ENCODE measurements around the gene CLEC17A. TPM values are rescaled to one million over a fixed set of nuclear protein-coding genes. Genes with fewer than 3 reads are reported as not detected.

The CLEC17A gene
- total and polyA plus RNA-seq, 2 donors (not counting 1 experiment from before 2014, with no cell fraction given): 121 to 163 TPM

DNA sequence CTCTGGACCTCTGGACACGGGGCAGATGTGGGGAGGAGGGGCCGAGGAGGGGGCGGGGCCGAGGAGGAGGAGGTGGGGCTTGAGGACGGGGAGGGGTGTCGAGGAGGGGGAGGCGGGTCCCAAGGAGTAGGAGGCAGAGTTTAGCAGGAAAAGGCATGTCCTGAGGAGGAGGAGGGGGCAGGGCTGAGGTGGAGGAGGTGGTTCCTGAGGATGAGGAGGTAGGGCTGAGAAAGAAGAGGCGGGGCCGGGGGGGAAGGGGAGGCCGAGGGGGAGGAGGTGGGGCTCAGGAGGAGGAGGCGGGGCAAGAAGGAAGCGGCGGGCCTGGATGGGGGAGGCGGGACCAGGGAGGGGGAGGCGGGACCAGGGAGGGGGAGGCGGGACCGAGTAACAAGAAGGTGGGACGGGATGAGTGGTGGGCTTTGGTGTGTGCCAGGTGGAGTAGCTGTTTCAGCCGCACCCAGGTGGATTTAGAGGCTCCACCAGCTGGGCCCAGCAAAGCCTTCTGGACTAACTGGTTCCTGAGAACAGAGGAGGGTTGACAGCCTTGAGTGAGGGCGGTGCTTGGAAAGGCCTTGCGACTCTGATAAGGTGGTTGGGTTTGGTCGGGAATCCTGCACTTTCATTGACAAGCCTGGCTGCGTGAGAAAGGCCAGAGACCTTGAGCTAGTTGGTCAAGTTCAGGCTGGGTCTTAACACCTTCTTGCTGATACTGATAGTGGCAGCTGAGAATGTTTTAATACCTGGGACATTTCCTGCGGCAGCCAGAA, 45.8 kb upstream of the CLEC17A start:
- Histone ChIP-seq H3K4me2 (replicated peaks; ENCODE audit: low read depth, low read length, poor library complexity, severe bottlenecking) (no peak overlapping the region), H3K4me1 (ENCODE audit: control insufficient read depth in 2 of 2, insufficient read depth in 2 of 2, low read length in 2 of 2) (peaks cover 0 to 1% of the 10 kb centered on the region in 2 donors), H3K36me3 (replicated peaks in 1 of 2; ENCODE audit: control extremely low read depth in 1 of 2, control insufficient read depth in 1 of 2, extremely low read depth in 1 of 2, insufficient read depth in 2 of 2, low read length in 1 of 2) (peaks cover 1 to 5% of the 10 kb centered on the region in 2 experiments), H3K79me2 (ENCODE audit: control insufficient read depth, insufficient read depth, low read length) (peaks cover 85% of the 10 kb centered on the region), H3K9me3 (ENCODE audit: control extremely low read depth in 1 of 3, control insufficient read depth in 2 of 3, insufficient read depth in 1 of 3, low read length in 2 of 3) (no peaks in the 10 kb centered on the region), H3K9ac (ENCODE audit: low read length) (no peak overlapping the region), H4K20me1 (ENCODE audit: control insufficient read depth, insufficient read depth, low read length, poor library complexity, severe bottlenecking) (peaks cover 30% of the 10 kb centered on the region), H3K4me3 (ENCODE audit: control extremely low read depth in 1 of 5, extremely low read depth in 1 of 5, insufficient read depth in 1 of 5, low read depth in 2 of 5, low read length in 4 of 5) (no peak overlapping the region), H3K27me3 (replicated peaks in 1 of 4; ENCODE audit: control extremely low read depth in 1 of 4, control insufficient read depth in 3 of 4, insufficient read depth in 4 of 4, low read length in 3 of 4) (no peaks in the 10 kb centered on the region), H3K27ac (ENCODE audit: low read length in 2 of 2) (no peak overlapping the region), H2AFZ (ENCODE audit: insufficient read depth, low read depth, low read length, poor library complexity, severe bottlenecking) (no peak overlapping the region)
- DNase-seq (no peak), ATAC-seq (ENCODE audit: low read depth) (peak; percentile 21)
- ChIA-PET CTCF (interaction anchor here (0.7 to 1.0 kb wide), 2 partner anchors 14 to 27 kb away, joined by 3 read pairs; no protein-coding TSS in a partner anchor), POLR2A (no interaction called here)
- Mint-ChIP-seq H3K4me1 (peaks cover 26% of the 10 kb centered on the region), H3K27me3 (no peaks in the 10 kb centered on the region), H3K9me3 (ENCODE audit: insufficient read depth) (no peaks in the 10 kb centered on the region), H3K27ac (no peak overlapping the region), H3K4me3 (no peak overlapping the region)
- no peak for TF ChIP-seq CTCF (IDR thresholded peaks at IDR 0.05)
- no peak for TF ChIP-seq EZH2 (IDR thresholded peaks at IDR 0.05; ENCODE audit: borderline replicate concordance, insufficient read depth, low read depth, low read length, poor library complexity, severe bottlenecking)
- intact Hi-C loops (cut with micrococcal nuclease): no loop called here
- WGBS (ENCODE audit: insufficient coverage): 50% methylated on average over 11 of the region's 24 CpGs

- Histone ChIP-seq H3K4me2 (replicated peaks; ENCODE audit: low read depth, low read length, poor library complexity, severe bottlenecking) (no peak overlapping the region), H3K27ac (ENCODE audit: low read length in 2 of 2) (no peak overlapping the region), H4K20me1 (ENCODE audit: control insufficient read depth, insufficient read depth, low read length, poor library complexity, severe bottlenecking) (peaks cover 46% of the 10 kb centered on the region), H3K9me3 (ENCODE audit: control extremely low read depth in 1 of 3, control insufficient read depth in 2 of 3, insufficient read depth in 1 of 3, low read length in 2 of 3) (no peaks in the 10 kb centered on the region), H3K79me2 (ENCODE audit: control insufficient read depth, insufficient read depth, low read length) (peaks cover 82% of the 10 kb centered on the region), H3K4me3 (ENCODE audit: control extremely low read depth in 1 of 5, extremely low read depth in 1 of 5, insufficient read depth in 1 of 5, low read depth in 2 of 5, low read length in 4 of 5) (no peak overlapping the region), H2AFZ (ENCODE audit: insufficient read depth, low read depth, low read length, poor library complexity, severe bottlenecking) (no peak overlapping the region), H3K4me1 (ENCODE audit: control insufficient read depth in 2 of 2, insufficient read depth in 2 of 2, low read length in 2 of 2) (peaks cover 0 to 5% of the 10 kb centered on the region in 2 donors), H3K9ac (ENCODE audit: low read length) (no peak overlapping the region), H3K27me3 (replicated peaks in 1 of 4; ENCODE audit: control extremely low read depth in 1 of 4, control insufficient read depth in 3 of 4, insufficient read depth in 4 of 4, low read length in 3 of 4) (no peaks in the 10 kb centered on the region), H3K36me3 (replicated peaks in 1 of 2; ENCODE audit: control extremely low read depth in 1 of 2, control insufficient read depth in 1 of 2, extremely low read depth in 1 of 2, insufficient read depth in 2 of 2, low read length in 1 of 2) (peaks cover 0 to 6% of the 10 kb centered on the region in 2 experiments)
- TF ChIP-seq CTCF (IDR thresholded peaks at IDR 0.05): no peak
- TF ChIP-seq EZH2 (IDR thresholded peaks at IDR 0.05; ENCODE audit: borderline replicate concordance, insufficient read depth, low read depth, low read length, poor library complexity, severe bottlenecking): no peak
- ChIA-PET CTCF (no interaction called here), POLR2A (no interaction called here)
- ATAC-seq (ENCODE audit: low read depth) (no peak), DNase-seq (no peak)
- H3K4me3 Mint-ChIP-seq: no peak overlapping the region
- no peak overlapping the region for H3K27ac Mint-ChIP-seq
- H3K4me1 Mint-ChIP-seq: peaks cover 31% of the 10 kb centered on the region
- no peaks in the 10 kb centered on the region for H3K9me3 Mint-ChIP-seq (ENCODE audit: insufficient read depth)
- intact Hi-C loops (cut with micrococcal nuclease): no loop called here
- 95% methylated on average over 19 of the region's 19 CpGs for WGBS (ENCODE audit: insufficient coverage)
- no peaks in the 10 kb centered on the region for H3K27me3 Mint-ChIP-seq
Measured at GRCh38 chr19:14540741-14541525, 42.0 kb upstream of the CLEC17A start.

All from B cell (primary cell).